ENCODE measurements around the gene SAA1.
"Not testable (repeated sequence)": the region's sequence is repeated elsewhere in the genome, so short reads cannot be mapped to it uniquely, and the experiment has no call there.

Gene SAA1

DNA sequence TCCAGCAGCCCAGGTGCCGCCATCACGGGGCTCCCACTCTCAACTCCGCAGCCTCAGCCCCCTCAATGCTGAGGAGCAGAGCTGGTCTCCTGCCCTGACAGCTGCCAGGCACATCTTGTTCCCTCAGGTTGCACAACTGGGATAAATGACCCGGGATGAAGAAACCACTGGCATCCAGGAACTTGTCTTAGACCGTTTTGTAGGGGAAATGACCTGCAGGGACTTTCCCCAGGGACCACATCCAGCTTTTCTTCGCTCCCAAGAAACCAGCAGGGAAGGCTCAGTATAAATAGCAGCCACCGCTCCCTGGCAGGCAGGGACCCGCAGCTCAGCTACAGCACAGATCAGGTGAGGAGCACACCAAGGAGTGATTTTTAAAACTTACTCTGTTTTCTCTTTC is at the start of gene SAA1:
Gene SAA1, plus strand, starts transcription at position 316 of the 400 bp plus-strand sequence. CDS start 624 bp downstream, outside the sequence.
- peak; percentile 62 for DNase-seq (ENCODE audit: low read depth)

DNA sequence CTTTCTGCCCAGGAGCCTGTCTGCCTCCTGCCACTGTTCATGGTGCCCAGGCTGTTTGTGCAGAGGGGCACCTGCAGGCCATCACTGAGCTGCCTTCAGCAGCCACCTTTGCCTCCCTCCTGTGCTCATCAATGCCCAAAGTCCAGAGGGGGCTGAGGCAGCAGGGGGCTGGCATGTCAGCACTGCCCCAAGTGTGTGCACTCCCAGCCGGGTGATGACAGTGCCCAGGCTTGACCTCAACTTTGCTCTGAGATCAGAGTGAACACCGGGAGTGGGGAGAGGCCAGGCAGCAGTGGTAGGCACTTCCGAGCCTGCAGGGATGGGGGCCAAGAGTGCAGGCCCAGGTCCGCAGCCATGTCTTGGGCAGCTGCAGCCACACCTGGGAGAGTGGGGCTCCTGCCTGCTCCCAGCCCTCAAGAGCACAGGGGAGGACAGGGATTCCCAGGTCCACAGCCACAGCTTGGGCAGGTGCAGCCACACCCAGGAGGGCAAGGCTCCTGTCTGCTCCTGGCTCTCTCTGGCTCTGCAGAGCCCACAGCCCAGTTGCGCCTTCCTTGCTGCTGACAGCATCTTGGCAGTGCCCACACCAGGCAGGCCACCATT is 44.7 kb upstream of the SAA1 start:
- DNase-seq (ENCODE audit: low read depth): no peak

DNA sequence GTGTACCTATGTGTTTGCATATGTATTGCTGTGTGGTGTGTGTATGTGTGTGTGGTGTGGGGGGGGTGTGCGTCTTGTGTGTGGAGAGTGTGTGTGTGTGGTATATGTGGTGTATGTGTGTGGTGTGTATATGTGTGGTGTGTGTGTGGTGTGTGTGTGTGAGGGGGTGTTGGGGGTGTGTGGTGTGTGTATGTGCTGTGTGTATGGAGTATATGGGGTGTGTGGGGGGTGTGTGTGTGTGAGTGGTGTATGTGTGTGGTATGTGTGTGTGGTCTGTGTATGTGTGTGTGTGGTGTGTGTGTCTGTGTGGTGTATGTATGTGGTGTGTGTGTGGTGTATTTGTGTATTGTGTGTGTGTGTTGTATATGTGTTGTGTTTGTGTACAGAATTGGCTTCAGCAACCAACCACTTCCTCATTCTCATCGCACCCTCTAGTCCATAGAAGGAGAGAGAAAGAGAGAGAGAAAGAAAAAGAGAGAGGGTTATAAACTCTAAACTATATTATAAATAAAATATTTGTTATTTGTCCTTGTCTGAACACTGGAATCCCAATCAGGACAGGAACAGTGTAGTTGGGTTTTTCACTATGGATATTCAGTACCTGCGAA is 43.1 kb upstream of the SAA1 start:
- DNase-seq (ENCODE audit: low read depth): no peak

DNA sequence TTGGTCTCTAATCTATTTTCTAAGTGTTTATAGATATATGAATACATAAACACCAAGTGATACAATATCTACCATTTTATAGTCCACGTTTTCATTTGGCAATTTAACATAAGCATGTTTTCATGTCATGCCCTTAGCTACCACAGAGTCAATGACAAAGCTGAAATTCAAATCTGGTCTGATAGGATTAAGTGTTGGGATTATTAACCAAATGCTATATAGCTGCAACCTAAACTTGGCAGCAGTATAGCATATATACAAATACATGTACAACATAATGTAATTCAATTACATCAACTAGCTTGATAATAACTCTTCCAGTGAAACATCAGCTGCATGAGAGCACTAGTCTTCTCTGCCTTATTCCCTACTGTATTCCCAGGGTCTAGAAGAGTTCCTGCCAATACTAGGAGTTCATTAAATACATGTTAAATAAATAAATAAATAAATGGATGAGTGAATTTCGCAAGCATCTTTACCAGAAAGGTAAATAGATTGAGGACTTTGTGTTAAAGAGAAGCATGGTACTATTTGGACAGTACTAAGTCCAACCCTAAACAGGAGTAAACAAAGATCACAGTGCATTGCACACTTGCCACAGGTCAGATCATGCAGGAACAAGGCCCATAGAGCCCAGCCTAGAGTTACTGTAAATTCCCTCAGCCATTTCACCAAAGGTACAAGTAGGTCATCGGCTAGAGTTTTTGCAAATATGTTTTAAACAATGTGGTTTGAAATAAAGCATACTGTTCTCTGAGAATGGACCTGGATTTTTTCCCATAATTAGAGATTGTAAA is 42.3 kb upstream of the SAA1 start:
- no peak for DNase-seq (ENCODE audit: low read depth)

DNA sequence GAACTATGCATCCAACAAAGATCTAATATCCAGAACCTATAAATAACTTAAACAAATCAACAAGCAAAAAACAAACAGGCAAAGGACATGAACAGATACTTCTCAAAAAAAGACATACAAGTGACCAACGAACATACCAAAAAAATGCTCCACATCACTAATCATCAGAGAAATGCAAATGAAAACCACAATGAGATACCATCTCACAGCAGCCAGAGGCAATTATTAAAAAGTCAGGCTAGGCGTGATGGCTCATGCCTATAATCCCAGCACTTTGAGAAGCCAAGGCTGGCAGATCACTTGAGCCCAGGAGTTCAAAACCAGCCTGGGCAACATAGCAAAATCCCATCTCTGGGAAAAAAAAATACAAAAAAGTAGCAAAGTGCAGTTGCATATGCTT is 40.2 kb upstream of the SAA1 start:
- no peak for DNase-seq (ENCODE audit: low read depth)

DNA sequence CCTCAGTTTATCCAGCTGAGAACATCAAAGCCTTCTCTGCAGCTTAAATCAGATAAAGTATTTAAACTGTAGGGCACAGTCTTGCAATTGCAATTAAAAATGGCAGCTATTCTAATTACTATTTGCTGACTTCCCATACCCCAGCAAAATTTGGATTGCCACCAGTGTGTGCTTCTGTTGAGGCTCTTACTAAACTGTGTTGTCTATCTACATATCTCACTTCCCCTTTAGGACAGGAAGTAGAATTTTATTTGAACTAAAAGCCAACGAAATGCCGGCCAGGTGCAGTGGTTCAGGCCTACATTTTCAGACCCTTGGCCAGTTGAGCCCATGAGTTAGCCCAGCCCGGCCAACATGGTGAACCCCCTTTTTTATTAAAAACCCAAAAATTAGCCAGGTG is 36.6 kb upstream of the SAA1 start:
- DNase-seq (ENCODE audit: low read depth): no peak

DNA sequence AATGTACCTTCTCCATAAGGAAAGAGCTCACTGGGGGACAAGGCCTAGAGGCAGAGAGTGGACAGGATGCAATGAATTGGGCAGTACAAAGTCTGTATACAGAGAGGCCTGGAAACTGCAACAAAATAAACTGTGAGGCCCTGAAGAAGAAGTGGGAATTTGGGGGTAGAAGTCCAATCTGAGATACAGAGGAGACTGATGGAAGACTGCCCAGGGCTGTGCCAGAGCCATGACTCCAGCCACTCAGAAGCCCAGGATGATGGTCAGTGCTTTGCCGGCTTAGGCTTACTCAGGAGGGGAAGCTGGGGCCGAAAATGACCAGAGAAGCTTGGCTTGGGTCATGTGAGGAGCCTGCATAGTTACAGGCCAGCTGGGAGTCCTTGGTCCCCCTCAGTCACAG is 35.2 kb upstream of the SAA1 start:
- DNase-seq (ENCODE audit: low read depth): no peak

DNA sequence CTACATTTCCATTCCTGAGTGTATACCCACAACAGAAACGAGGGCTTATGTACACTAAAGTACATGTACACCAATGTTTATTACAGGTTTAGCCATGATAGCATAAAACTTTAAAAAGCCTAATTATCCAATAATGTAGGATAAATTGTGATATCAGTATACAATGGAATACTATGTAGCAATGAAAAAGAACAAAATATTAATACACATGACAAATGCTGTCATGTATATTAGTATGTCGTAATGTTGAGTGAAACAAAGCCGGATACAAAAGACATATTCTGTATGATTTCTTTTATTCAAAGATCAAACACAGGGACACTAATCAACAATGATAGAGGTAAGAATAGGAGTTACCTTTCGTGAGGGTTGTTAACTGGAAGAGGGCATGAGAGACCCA is 32.2 kb upstream of the SAA1 start:
- DNase-seq (ENCODE audit: low read depth): no peak

DNA sequence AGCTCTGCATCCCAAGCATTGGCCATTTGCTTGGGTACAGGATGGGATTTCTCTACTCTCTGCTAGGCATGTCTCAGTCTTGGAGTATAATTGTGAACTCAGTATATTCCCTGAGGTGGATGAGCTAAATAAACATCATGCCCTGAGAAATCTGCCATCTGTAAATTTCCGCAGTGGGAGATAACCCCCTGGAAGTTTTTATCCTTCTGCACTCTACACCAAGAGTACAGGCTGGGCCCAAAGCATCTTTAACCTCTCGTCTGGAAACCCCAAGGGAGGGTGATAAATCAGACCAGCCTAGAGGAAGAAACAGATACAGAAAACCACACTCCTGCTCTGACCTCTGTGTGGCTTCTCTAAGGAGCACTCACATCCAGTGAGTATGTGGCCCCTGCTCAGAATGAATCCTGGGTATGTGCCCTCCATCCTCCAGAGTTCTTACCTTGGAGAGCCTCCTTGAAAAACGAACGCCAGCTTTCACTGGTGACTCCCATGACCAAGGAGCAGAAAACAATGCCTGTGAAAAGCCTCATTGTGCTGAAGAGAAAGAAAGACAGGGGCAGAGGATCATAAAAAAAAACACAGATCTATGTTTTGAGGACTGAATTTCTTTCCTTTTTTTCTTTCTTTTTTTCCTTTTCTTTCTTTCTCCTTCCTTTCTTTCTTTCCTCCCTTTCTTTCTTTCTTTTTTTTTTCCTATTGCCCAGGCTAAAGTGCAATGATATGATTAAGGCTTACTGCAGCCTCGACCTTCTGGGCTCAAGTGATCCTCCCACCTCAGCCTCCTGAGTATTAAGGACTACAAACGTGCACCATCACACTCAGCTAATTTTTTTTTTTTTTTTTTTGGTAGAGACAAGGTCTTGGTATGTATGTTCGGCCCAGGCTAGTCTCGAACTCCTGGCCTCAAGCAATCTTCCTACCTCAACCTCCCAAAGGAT is 30.4 kb upstream of the SAA1 start:
- DNase-seq (ENCODE audit: low read depth): no peak

DNA sequence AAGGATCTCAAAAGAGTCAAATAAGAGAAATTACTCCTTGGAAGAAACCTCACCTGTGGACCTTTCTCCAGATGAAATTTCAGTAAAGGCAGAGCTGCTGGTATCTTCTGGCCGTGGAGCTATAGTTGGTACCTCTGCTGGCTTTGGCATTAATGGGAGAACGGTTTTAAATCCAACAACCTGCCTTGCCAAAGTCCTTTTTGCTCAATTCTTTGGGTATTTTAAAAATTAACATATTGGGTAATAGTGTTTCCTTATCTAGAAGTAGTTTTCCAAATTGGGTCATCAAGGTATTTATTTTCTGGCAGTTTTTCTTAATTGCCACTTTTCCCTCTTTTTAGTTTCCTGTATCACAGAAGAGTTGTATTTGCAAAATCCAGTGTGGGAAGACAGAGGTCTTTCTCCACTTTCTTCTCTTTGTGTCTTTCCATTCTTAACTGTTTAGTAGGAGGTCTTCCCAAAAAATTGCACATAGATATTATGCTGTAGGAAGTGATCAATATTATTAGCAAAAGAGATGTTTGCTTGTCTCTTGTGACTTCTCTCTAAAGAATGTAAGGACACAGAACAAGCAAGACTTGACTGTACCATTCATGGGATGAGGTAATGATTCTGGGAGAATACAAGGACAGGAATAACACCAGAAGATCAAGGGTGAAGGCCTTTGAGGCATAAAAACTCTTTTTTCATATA is 29.3 kb upstream of the SAA1 start, which contains the start of gene SAA4:
Gene SAA4, minus strand, starts transcription at position 139 of the 693 bp plus-strand sequence. CDS start 876 bp downstream, outside the sequence.
- DNase-seq (ENCODE audit: low read depth): no peak

DNA sequence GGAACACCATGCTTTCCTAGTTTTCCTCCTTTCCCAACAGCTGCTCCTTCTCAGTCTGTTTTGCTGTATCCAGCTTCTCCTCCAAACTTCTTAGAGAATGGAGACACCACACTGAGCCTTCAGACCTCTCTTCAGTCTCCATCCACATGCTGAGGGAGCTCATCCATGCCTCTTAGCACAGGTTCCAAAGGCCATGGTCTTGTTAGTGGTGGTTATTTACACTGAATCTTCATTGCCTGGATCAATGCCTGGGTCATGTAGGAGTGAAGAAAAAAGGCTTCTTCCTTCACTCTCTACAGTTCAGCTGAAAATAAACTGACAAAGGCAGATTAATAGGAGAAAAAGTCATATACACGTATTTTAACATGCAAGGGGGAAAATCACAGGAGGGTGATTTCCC is 26.4 kb upstream of the SAA1 start:
- DNase-seq (ENCODE audit: low read depth): no peak

DNA sequence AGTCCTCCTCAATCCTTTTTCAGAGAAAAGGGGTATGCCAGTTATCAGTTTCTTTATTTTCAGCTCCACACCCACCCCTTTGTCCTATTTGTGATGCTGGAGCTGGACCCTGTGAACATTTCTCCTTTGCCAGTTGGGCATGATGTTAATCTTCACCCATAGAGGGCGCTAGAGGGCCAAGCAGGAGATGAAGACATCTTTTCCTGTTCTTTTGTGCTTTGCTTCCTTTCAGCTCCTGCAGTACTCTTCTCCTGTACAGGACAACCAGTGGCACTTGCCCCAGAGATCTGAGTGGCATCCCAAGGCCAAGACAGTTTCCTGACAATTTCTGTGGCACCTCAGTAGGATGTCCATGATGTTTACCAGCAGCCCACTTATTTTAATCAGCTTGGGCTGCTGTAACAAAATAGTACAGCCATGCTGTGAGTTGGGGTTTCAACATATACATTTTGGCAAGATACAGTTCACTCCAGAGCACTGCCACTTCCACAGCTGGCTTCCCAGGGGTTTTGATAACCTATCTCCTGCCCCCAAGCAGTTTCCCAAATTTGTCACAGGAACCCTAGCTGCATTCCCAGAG is 22.2 kb upstream of the SAA1 start:
- peak; percentile 66 for DNase-seq (ENCODE audit: low read depth)

DNA sequence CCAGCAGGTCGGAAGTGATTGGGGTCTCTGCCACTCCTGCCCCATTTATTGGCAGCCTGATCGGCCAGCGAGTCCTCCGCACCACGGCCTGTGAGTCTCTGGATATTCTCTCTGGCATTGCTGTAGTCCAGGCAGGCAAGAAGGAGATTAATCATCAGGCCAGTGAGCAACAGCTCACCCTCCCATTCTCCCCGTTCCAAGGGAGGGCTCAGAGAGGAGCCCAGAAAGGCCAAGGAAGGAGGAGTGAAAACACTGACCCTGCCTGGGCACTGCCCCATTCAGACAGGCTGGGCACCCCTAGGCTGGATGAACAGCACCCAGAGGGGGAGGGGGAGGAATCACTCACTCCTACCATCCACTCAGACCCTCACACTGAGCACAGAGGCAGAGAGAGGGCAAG is 20.7 kb upstream of the SAA1 start:
- no peak for DNase-seq (ENCODE audit: low read depth)

DNA sequence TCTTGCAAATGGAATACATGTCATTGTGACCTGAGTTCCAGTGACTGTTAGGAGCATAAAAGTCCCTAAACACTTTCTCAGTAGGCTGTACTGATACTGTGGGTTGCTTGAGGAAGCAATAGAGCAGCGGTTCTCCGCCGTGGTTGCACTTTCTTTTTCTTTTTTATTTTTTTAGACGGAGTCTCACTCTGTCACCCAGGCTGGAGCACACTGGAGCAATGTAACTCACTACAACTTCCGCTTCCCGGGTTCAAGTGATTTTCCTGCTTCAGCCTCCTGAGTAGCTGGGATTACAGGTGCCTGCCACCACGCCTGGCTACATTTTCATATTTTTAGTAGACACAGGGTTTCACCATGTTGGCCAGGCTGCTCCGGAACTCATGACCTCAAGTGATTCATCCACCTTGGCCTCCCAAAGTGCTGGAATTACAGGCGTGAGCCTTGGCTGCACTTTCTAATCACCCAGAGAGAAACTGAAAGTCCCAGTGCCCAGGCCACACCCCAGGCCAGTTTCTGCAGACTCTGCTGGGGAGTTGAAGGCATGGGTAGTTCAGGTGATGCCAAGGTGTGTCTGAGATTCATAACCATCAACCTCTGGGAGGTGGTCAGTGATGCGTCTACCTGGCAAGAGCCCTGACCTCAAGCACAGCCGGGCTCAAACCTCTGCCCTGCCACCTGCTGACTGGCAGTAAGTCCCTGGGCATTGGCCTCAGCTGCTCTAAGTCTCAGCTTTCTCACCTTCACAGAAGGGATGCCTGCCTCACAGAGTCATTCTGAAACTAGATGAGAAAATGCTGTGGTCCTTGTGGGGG is 19.5 kb upstream of the SAA1 start:
- not testable (repeated sequence) for DNase-seq (ENCODE audit: low read depth)

DNA sequence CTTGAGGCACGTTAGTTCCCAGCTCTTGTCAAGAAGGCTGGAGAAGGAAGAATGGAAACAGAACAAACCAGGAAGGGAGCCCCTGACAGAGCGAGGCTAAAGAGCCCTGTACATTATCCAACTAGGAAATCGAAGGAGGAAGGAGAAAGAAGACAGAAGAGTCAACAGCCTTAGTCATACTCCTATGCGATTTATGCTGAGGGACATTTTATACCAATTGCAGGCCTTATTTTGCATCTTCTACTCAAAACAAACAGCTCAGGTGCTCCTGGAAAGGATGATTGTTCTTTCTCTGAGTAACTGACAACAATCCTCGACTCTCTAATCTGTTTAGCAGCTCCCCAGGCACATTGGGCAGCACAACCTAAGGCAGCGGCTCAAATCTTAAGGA is 18.9 kb upstream of the SAA1 start:
- not testable (repeated sequence) for DNase-seq (ENCODE audit: low read depth)

DNA sequence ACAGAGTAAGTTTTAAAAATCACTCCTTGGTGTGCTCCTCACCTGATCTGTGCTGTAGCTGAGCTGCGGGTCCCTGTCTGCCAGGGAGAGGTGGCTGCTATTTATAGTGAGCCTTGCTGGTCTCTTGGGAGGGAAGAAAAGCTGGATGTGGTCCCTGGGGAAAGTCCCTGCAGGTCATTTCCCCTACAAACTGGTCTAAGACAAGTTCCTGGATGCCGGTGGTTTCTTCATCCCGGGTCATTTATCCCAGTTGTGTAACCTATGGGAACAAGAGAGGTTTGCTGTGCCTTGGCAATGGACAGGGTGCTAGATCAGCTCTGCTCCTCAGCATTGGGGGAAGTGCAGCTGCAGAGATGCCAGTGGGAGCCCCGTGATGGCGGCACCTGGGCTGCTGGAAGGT is 17.5 kb upstream of the SAA1 start, which contains the start of gene SAA2:
Gene SAA2, minus strand, starts transcription at position 108 of the 400 bp plus-strand sequence. CDS start 657 bp downstream, outside the sequence.
- peak; percentile 16 for DNase-seq (ENCODE audit: low read depth)

DNA sequence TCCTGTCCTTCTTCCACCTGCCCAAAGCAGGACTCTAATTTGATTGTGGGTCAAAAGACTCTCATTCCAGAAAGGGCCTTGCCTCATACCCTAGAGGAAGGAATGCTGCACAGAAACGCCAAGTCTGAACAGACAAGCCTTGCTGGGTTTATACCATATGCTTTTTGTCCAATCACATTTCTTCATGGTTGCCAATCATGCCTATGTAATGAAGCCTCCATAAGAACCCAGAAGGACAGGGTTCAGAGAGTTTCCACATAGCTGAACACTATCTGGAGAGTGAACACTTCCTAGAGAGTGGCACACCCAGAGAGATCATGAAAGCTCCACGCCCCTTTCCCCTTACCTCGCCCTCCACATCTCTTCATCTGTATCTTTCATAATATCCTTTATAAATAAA is 12.8 kb upstream of the SAA1 start:
- DNase-seq (ENCODE audit: low read depth): no peak

DNA sequence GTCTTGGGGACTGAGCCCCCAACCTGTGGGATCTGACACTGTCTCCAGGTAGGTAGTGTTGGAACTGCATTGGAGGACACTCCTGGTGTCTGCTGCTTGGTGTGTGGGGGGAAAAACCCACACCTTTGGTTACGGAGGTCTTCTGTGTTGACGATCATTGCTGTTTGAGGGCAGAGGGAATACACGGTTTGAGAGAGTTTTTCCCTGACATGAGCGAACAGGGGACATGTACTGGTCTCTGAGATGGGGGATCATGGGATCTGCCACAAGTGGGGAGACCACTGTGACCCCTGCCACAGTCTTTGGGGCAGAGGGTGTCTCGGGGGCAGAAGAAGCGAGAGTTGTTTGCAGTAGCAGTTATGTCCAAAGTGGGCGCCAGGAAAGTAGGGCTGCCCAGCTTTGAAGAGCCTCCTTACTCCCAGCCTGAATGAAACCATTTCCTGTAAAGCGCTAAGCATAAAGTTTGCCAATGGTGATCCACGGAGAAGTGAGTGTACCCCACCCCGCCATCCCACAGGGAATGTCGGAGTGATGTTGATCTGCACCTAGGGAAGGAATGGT is 12.2 kb upstream of the SAA1 start:
- no peak for DNase-seq (ENCODE audit: low read depth)

DNA sequence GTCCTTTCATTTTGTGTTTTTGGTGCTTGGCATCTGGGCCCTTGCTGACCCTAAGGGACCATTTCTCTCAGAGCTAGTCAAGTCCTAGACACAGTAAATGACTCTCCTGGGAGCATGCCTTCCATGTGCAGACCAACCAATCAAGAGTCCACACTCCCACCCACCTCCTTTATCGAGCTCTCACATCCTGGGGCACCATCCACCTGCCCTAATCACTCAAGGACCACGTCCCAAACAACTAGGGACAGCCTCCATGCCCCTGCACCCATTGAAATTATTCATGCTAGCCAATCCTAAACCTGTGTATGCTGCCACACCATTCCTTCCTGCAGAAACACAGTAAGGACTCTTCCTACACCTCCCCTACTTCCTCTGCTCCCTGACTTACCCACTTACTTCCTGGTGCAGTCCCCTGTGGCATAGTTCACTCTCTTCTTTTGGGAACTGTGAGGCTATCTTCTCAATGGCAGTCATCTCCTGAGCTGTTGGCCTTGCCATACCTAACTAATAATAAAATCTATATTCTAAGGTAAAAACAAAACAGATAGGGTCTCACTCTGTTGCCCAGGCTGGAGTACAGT is 11.2 kb upstream of the SAA1 start:
- no peak for DNase-seq (ENCODE audit: low read depth)
